GM12892 (cell line): ENCODE results near the gene ARPC5.

ENCODE experiments used
- POLR2A ChIP-seq: IDR thresholded peaks from 2 replicates; pipeline ENCODE4 v1.6.1; 2011; ENCODE audit warnings: low read depth, low read length, control low read depth
- POLR2AphosphoS5 ChIP-seq: IDR thresholded peaks from 2 replicates; pipeline ENCODE4 v1.6.1; 2011; ENCODE audit warnings: low read depth, low read length, control low read depth

- TF ChIP-seq POLR2A: no peak
- TF ChIP-seq POLR2AphosphoS5: no peak
Observed at GRCh38 chr1:183656355-183656754, 20.8 kb upstream of the ARPC5 start.
